ENCODE measurements around the gene ACSS3. TPM values are rescaled to one million over a fixed set of nuclear protein-coding genes. Genes with fewer than 3 reads are reported as not detected.

The ACSS3 gene
- total and polyA plus RNA-seq, 9 of the 15 experiments (the other 6 are each of a cell fraction or from before 2014, with no cell fraction given): 0.40 TPM; not detected in 8

DNA sequence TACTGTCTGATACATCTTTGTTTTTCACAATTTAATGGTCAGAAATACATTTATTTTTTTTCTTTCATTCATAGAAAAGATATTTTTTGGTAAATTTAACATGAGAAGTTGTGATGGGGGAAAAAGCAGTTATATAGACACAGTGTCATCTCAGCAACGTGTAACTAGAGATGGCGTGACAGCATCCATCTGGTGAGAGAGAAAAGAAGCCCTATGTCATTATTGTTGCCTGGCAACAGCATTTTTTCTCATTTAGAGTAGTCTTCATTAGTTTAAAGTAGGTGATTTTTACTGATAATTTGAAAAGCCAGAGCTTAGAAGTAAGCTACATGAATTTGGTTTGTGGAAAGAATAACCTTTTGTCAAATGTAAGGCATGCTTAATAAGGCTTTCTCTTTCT is 128.6 kb downstream of the ACSS3 start:
- Histone ChIP-seq H3K79me2 (ENCODE audit: control insufficient read depth, insufficient read depth, low read length) (no peaks in the 10 kb centered on the region), H3K9me3 (replicated peaks; ENCODE audit: control insufficient read depth, insufficient read depth, low read depth, low read length) (no peaks in the 10 kb centered on the region), H3K4me3 (no peak overlapping the region), H2AFZ (ENCODE audit: low read depth, low read length) (no peak overlapping the region), H3K9me1 (ENCODE audit: control insufficient read depth, insufficient read depth, low read length) (no peaks in the 10 kb centered on the region), H3K27me3 (ENCODE audit: control insufficient read depth in 2 of 2, insufficient read depth in 2 of 2, low read length in 2 of 2) (no peaks in the 10 kb centered on the region), H4K20me1 (replicated peaks; ENCODE audit: control insufficient read depth, insufficient read depth, low read length) (no peaks in the 10 kb centered on the region), H3K9ac (ENCODE audit: insufficient read depth in 1 of 2, low read depth in 2 of 2, low read length in 2 of 2) (no peak overlapping the region), H3K4me1 (replicated peaks in 1 of 2; ENCODE audit: control insufficient read depth in 2 of 2, insufficient read depth in 2 of 2, low read length in 2 of 2) (no peaks in the 10 kb centered on the region), H3K27ac (ENCODE audit: extremely low read depth, low read depth, low read length) (no peak overlapping the region), H3K4me2 (ENCODE audit: insufficient read depth, low read length) (no peak overlapping the region), H3K36me3 (ENCODE audit: control insufficient read depth, insufficient read depth, low read length) (no peaks in the 10 kb centered on the region)
- intact Hi-C loops (cut with micrococcal nuclease): no loop called here
- ATAC-seq: no peak
- CTCF ChIA-PET (ENCODE audit: low intra/inter-chr PET ratio): no interaction called here
- no TSS peak for BruUV-seq (replicated peaks)
- TF ChIP-seq E2F3 (CRISPR knock-in tag; IDR thresholded peaks at IDR 0.05) (no peak), FUS (optimal IDR thresholded peaks at IDR 0.05; ENCODE audit: low read depth, low read length) (no peak), PHF8 (IDR thresholded peaks at IDR 0.05; ENCODE audit: borderline replicate concordance, low read length) (no peak), TAF1 (IDR thresholded peaks at IDR 0.05; ENCODE audit: control insufficient read depth, extremely low read depth, insufficient read depth, low read length, severe bottlenecking) (no peak), CSDE1 (IDR thresholded peaks at IDR 0.05) (no peak), CHCHD3 (CRISPR knock-in tag; IDR thresholded peaks at IDR 0.05) (no peak), ZNF133 (CRISPR knock-in tag; IDR thresholded peaks at IDR 0.05) (no peak), ZNF174 (CRISPR knock-in tag; IDR thresholded peaks at IDR 0.05) (no peak), SP2 (IDR thresholded peaks at IDR 0.05; ENCODE audit: extremely low read depth, low read depth, low read length, poor library complexity, severe bottlenecking) (no peak), BRCA1 (IDR thresholded peaks at IDR 0.05) (no peak), BRCA1 (CRISPR knock-in tag; IDR thresholded peaks at IDR 0.05) (no peak), HDAC2 (IDR thresholded peaks at IDR 0.05) (no peak), ZNF212 (CRISPR knock-in tag; IDR thresholded peaks at IDR 0.05) (no peak), CREM (IDR thresholded peaks at IDR 0.05; ENCODE audit: low read depth) (no peak)
- FAIRE-seq: no peak
- no peak for DNase-seq (ENCODE audit: extremely low read depth in 1 of 4, low spot score in 3 of 4)
- in situ Hi-C loops (cut with MboI): no loop called here
- WGBS (ENCODE audit: insufficient coverage, low coverage, missing lambda C conversion rate): 0% methylated on average over 2 of the region's 2 CpGs
- POLR2A ChIA-PET: no interaction called here

All from K562 (cell line).